ENCODE results near the gene CDHR1. TPM values are rescaled to one million over a fixed set of nuclear protein-coding genes. Genes with fewer than 3 reads are reported as not detected.

The CDHR1 gene
- polyA plus RNA-seq, 1 donor from 2014 or later, result 1.9 TPM

GRCh38 chr10:84224411-84225028 is 30.2 kb downstream of the CDHR1 start:
- H2AFZ ChIP-seq (ENCODE audit: low read depth, low read length), result no peak overlapping the region
- H3K79me2 ChIP-seq (replicated peaks; ENCODE audit: insufficient read depth, low read length), result no peaks in the 10 kb centered on the region
- no peak overlapping the region for H3K27ac ChIP-seq (ENCODE audit: low read length)
- no peaks in the 10 kb centered on the region for H4K20me1 ChIP-seq (ENCODE audit: insufficient read depth)
- H3K27me3 ChIP-seq (ENCODE audit: insufficient read depth, low read depth, low read length), result no peaks in the 10 kb centered on the region
- no peak for TF ChIP-seq EP300 (conservative IDR thresholded peaks at IDR 0.05; ENCODE audit: poor library complexity, severe bottlenecking)
- TF ChIP-seq REST (IDR thresholded peaks at IDR 0.05; ENCODE audit: borderline replicate concordance), result peak; percentile 26
- no peaks in the 10 kb centered on the region for H3F3A ChIP-seq (ENCODE audit: insufficient read depth, low read length, poor library complexity, severe bottlenecking)
- no peak overlapping the region for H3K4me3 ChIP-seq (ENCODE audit: low read length)
- H3K9me2 ChIP-seq (ENCODE audit: insufficient read depth, low read length), result no peaks in the 10 kb centered on the region
- H3K9me3 ChIP-seq (ENCODE audit: low read length), result no peaks in the 10 kb centered on the region
- H3K36me3 ChIP-seq (ENCODE audit: insufficient read depth, low read length), result no peaks in the 10 kb centered on the region
- no peak overlapping the region for H3K9ac ChIP-seq (ENCODE audit: low read length)
- H3K4me2 ChIP-seq (ENCODE audit: low read length), result no peak overlapping the region

GRCh38 chr10:84225427-84226173 is 31.3 kb downstream of the CDHR1 start, which contains the start of gene LRIT2:
TSS of gene LRIT2 (minus strand) at chr10:84225544. CDS start at chr10:84225520, 24 bp downstream.
- H3K4me3 ChIP-seq (ENCODE audit: low read length), result no peak within 1 kb of the TSS
- no peaks in the 10 kb centered on the region for H3F3A ChIP-seq (ENCODE audit: insufficient read depth, low read length, poor library complexity, severe bottlenecking)
- H3K9me3 ChIP-seq (ENCODE audit: low read length), result no peaks in the 10 kb centered on the region
- H3K9me2 ChIP-seq (ENCODE audit: insufficient read depth, low read length), result no peaks in the 10 kb centered on the region
- H3K36me3 ChIP-seq (ENCODE audit: insufficient read depth, low read length), result no peaks in the 10 kb centered on the region
- H3K4me2 ChIP-seq (ENCODE audit: low read length), result no peak within 1 kb of the TSS
- H2AFZ ChIP-seq (ENCODE audit: low read depth, low read length), result no peak within 1 kb of the TSS
- no peaks in the 10 kb centered on the region for H3K79me2 ChIP-seq (replicated peaks; ENCODE audit: insufficient read depth, low read length)
- H3K27ac ChIP-seq (ENCODE audit: low read length), result no peak within 1 kb of the TSS
- H3K27me3 ChIP-seq (ENCODE audit: insufficient read depth, low read depth, low read length), result no peaks in the 10 kb centered on the region
- H3K9ac ChIP-seq (ENCODE audit: low read length), result no peak within 1 kb of the TSS
- no peaks in the 10 kb centered on the region for H4K20me1 ChIP-seq (ENCODE audit: insufficient read depth)
- TF ChIP-seq EZH2 (IDR thresholded peaks at IDR 0.05; ENCODE audit: borderline replicate concordance, insufficient read depth, low read length, poor library complexity, severe bottlenecking) (no peak), POLR2AphosphoS5 (IDR thresholded peaks at IDR 0.05) (peak; percentile 55)

GRCh38 chr10:84226616-84227015 is 32.3 kb downstream of the CDHR1 start:
- no peaks in the 10 kb centered on the region for H4K20me1 ChIP-seq (ENCODE audit: insufficient read depth)
- TF ChIP-seq TAF1 (IDR thresholded peaks at IDR 0.05; ENCODE audit: low read depth), result no peak
- TF ChIP-seq CTCF (IDR thresholded peaks at IDR 0.05; ENCODE audit: poor library complexity, severe bottlenecking), result no peak
- TF ChIP-seq EP300 (conservative IDR thresholded peaks at IDR 0.05; ENCODE audit: poor library complexity, severe bottlenecking), result no peak
- no peak for TF ChIP-seq SMC3 (conservative IDR thresholded peaks at IDR 0.05; ENCODE audit: poor library complexity)
- TF ChIP-seq EZH2 (IDR thresholded peaks at IDR 0.05; ENCODE audit: borderline replicate concordance, insufficient read depth, low read length, poor library complexity, severe bottlenecking), result no peak
- TF ChIP-seq POLR2AphosphoS5 (IDR thresholded peaks at IDR 0.05), result no peak
- no peak for TF ChIP-seq RAD21 (conservative IDR thresholded peaks at IDR 0.05)
- no peak for TF ChIP-seq REST (IDR thresholded peaks at IDR 0.05; ENCODE audit: borderline replicate concordance)
- no peak for TF ChIP-seq MXI1 (conservative IDR thresholded peaks at IDR 0.05; ENCODE audit: poor library complexity, severe bottlenecking)
- no peaks in the 10 kb centered on the region for H3F3A ChIP-seq (ENCODE audit: insufficient read depth, low read length, poor library complexity, severe bottlenecking)
- no peaks in the 10 kb centered on the region for H3K79me2 ChIP-seq (replicated peaks; ENCODE audit: insufficient read depth, low read length)
- H2AFZ ChIP-seq (ENCODE audit: low read depth, low read length), result no peak overlapping the region
- H3K27me3 ChIP-seq (ENCODE audit: insufficient read depth, low read depth, low read length), result no peaks in the 10 kb centered on the region
- H3K4me2 ChIP-seq (ENCODE audit: low read length), result no peak overlapping the region
- no peaks in the 10 kb centered on the region for H3K9me3 ChIP-seq (ENCODE audit: low read length)
- H3K9ac ChIP-seq (ENCODE audit: low read length), result no peak overlapping the region
- H3K36me3 ChIP-seq (ENCODE audit: insufficient read depth, low read length), result no peaks in the 10 kb centered on the region
- H3K9me2 ChIP-seq (ENCODE audit: insufficient read depth, low read length), result no peaks in the 10 kb centered on the region
- no peak overlapping the region for H3K27ac ChIP-seq (ENCODE audit: low read length)
- H3K4me3 ChIP-seq (ENCODE audit: low read length), result no peak overlapping the region
